ENCODE measurements around the gene POLRMT.

GRCh38 chr19:677201-677600 lies 43.9 kb upstream of the POLRMT start:
- no peak for TF ChIP-seq CTCF (tag by site-specific recombination; IDR thresholded peaks at IDR 0.05)
- no peak for TF ChIP-seq TCF7L2 (IDR thresholded peaks at IDR 0.05; ENCODE audit: borderline replicate concordance, low read depth, low read length)
- TF ChIP-seq ZBTB7A (tag by site-specific recombination; IDR thresholded peaks at IDR 0.05; ENCODE audit: low read depth) = no peak
- TF ChIP-seq MYNN (tag by site-specific recombination; IDR thresholded peaks at IDR 0.05; ENCODE audit: borderline replicate concordance) = no peak
